GM21717 (cell line): ENCODE results near the gene CKM.
"Not testable (repeated sequence)": the region's sequence is repeated elsewhere in the genome, so short reads cannot be mapped to it uniquely, and the experiment has no call there.

Source experiments
- ATAC-seq: cut with Tn5 transposase; IDR thresholded peaks from one replicate; pipeline ENCODE4 v1.9.1; 2021; ENCODE audit warnings: mild to moderate bottlenecking, moderate library complexity; ENCODE audit not compliant: unreplicated experiment

Gene CKM

DNA sequence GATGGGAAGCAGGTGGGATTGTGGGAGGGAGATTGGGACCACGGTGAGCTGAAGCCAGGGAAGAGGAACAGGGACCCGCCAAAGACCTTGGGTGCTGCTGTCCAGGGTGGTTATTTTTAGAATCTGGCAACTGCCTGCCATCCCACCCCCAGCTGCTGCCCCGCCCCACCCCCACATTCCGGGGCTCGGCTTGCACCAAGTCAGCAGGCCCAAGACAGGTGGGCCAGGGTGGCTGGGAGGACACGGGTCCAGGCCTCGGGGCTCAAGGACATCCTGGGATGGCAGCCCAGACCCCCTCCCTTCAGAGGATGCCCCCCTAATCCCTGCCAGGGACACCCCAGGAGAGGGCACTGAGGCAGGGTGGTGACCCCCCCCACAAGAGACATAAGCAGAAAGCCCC, 827 bp downstream of the CKM start:
- ATAC-seq = no peak

DNA sequence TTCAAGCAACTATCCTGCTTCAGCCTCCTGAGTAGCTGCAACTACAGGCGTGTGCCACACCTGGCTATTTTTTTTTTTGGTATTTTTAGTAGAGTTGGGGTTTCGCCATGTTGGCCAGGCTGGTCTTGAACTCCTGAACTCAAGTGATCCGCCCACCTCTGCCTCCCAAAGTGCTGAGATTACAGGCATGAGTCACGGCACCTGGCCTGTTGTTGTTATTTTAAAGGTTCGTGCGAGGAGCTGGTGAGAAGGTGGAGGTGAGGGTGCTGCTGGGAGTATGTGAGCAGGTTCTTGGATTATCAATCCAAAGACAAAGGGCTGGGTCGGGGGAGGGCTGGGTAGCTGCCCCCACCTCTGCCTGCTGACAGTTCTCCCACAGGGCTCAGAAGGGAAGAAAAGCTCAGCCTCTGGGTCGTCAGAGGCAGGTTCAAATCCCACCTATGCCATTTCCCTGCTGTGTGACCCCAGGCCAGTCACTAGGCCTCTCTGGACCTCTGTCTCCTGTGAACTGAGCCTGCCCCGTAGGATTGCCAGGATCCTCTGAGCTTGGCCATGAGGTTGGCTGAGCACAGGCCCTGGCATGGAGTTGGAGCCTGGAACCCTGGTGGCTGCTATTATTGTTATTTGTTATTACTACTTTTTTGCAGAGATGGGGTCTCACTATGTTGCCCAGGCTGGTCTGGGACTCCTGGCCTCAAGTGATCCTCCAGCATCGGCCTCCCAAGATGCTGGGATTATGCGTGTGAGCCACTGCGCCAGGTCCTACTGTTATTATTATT, 1.5 kb downstream of the CKM start:
- no peak for ATAC-seq

DNA sequence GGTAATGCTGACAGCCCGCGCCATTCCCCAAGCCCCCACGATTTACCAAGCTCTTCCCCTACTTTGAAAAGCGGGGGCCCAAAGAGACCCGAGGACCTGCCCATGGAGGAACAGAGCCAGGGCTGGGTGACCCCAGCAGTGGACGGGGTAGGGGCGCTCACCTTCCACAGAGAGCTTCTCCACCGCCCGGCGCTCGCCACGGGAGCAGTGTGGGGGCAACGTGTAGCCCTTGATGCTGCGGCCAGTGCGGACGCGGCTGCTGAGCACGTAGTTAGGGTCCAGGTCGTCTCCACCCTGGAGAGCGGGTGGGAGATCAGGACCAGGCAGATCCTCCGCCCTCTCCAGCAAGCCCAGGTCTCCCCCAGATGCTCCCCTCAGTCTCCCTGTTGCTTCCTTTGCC, 7.4 kb downstream of the CKM start:
- ATAC-seq = no peak

DNA sequence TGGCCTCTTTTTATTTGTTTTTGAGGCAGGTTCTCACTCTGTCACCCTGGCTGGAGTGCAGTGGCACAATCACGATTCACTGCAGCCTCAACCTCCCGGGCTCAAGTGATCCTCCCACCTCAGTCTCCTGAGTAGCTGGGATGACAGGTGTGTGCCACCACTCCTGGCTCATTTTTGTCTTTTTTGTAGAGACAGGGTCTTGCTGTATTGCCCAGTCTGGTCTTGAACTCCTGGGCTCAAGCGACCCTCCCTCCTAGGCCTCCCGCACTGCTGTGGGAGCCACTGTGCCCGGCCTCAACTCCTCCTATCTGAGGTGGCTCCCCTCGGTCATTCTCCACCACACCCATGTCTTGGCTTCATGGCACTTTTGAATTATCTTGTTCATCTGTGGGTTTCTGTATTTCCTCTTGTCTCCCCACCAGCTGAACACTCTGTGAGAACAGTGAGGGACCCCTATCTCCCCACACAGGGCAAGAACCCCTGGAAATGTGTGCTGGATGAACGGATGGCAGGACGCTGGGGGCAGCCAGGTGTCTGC, 7.9 kb downstream of the CKM start:
- no peak for ATAC-seq

DNA sequence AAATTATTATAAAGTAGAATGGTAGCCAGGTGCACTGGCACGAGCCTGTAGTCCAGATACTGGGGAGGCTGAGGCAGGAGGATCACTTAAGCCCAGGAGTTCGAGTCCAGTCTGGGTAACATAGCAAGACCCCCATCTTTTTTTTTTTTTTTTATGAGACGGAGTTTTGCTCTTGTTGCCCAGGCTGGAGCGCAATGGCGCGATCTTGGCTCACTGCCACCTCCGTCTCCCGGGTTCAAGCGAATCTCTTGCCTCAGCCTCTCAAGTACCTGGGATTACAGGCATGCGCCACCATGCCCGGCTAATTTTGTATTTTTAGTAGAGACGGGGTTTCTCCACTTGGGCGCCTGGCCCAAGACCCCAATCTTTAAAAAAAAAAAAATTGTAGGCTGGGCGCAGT, 10.4 kb downstream of the CKM start:
- not testable (repeated sequence) for ATAC-seq

DNA sequence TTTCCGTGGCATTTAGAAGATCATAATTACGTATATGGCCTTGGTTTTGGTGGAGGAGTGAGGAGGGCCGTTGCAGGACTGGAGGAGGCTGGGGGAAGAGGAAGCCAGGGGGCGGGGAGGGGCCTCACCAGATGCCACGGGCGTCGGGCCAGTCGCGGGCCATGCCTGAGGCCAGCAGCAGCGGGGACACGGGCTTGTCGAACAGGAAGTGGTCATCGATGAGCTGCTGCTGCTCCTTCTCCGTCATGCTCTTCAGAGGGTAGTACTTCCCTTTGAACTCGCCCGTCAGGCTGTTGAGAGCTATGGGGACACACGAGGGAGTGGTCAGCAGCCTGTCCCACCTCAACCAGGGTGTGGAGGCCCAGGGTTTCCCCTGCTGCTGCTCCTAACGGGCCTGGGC, 11.1 kb downstream of the CKM start:
- ATAC-seq = no peak

DNA sequence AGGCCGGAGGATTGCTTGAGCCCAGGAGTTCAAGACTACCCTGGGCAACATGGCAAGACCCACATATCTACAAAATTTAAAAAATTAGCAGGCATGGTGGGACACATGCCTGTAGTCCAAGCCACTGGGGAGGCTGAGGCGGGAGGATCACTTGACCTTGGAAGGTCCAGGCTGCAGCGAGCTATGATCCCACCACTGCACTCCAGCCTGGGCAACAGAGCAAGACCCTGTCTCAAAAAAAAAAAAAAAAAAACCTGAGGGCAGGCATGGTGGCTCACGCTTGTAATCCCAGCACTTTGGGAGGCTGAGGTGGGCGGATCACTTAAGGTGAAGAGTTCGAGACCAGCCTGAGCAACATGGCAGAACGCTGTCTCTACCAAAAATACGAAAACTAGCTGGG, 13.4 kb downstream of the CKM start:
- not testable (repeated sequence) for ATAC-seq

DNA sequence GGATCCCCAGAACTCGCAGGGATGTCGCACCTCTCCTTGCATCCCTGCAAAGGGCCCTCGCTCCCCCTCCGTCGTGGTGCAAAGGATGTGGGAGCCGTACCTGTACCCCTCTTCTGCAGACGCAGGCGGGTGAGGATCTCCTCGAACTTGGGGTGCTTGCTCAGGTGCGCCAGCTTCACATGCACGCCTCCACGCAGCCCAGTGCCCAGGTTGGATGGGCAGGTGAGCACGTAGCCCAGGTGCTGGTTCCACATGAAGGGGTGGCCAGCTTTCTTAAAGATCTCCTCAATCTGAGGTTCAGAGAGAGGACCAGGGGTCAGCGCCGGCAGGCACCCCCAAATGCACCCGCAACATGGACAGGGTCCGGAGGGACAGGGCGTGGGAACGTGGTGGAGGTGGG, 15.3 kb downstream of the CKM start:
- ATAC-seq = no peak

DNA sequence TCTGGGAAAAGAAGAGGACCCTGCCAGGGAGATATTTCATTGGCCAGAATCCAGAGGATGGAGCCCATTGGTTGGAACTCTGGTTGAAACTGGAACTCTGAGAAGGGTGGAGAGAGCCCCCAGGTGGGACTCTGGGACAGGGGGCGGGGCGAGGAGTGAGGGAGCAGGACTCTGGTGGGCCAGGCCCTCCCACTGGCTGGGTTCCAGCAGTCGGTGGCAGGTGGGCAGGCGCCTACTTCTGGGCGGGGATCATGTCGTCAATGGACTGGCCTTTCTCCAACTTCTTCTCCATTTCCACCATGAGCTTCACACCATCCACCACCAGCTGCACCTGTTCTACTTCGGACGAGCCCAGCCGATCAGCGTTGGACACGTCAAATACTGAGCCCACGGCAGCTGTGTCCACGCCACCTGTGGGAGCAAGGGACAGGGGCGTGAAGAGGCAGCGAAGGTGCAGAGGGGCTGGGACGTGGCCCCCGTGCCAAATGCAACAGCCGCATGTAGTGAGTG, 16.1 kb downstream of the CKM start:
- no peak for ATAC-seq

DNA sequence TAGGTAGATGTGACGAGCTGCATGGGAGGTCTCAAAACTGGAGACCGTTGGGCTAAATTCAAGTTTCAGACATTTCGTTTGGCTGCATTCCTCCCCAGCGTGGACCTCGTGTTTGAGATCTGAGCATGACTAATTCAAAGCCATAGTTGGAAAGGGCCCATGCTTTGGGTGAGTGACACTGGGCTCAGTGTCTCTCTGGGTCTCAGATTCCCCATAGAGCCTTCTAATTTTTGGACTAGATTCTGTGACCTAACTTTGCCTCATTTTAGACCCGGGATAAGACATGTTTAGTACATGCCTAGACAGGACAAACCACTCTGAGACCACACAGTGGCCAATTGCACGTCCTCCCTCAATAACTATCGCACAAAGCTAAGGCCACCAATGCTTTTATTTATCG, 16.6 kb downstream of the CKM start:
- ATAC-seq = no peak

DNA sequence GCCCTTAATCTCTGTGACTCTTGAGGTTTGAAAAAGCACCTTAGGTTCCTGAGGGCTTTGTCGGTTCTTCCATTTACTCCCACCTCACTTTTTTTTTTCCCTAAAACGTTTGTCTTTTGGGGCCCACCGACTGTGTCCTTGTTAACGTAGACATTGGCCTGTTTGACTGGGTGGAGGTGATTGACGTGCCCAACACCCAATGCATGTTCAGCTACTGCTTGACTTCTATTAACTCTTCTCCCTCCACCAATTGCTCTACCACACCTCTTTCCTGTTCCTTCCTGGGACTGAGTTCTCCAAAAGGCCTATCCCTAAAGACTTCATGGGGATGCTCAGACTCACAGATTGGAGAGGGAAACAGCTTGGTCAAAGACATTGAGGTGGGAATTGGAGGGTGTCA, 17.3 kb downstream of the CKM start:
- ATAC-seq = no peak

DNA sequence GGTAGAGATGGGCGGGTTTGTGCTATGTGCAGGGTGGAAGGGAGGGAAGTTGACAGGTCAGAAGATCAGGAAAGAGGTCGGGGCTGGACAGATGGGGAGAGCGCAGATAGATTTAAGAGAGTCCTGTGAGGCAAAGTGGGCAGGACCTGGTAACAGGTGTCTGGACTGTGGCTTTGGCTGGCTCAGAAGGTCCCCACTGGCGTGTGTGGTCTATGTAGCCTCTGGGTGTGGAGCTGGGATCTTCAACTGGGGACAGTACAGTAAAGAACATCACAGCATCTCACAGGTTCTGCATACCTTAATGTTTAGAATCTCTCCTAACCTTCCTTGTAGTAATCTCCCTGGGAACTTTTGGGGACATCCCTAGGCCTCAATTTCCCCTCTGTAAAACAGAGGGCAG, 17.7 kb downstream of the CKM start:
- no peak for ATAC-seq

DNA sequence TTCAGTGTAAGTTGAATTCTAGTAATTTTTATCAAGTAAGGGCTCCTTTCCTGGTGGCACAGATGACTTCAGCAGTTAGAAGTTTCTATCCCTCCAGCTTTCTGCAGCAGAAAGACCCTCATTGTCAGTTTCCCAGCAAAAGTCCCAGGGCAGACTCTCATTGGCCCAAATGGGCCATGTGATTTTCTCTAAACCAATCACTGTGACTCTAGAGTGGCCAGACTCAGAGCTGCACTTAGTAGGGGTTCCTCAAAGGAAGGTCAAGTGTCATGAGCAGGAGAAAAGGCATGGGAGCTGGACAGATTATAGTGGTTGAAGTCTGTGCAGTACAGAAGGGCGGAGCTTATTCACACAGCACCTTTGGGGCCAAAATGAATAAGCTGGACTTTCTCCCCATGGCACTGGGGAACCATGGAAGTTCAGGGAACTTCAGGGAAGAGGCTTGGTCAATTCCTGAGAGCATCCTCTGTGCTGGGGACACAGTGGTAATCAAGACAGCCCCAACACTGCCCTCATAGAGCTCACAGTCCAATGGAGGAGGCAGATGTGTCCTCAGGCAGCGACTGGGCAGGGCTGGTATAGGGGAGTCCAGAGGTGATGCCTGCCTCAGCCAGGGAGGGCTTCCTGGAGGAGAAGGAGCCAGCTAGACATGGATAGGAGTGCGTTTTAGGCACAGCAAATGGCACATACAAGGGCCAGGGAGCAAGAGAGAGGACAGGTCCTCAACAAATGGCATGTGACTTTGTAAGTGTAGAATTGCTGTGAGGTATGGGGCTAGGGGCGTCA, 18.3 kb downstream of the CKM start:
- no peak for ATAC-seq

DNA sequence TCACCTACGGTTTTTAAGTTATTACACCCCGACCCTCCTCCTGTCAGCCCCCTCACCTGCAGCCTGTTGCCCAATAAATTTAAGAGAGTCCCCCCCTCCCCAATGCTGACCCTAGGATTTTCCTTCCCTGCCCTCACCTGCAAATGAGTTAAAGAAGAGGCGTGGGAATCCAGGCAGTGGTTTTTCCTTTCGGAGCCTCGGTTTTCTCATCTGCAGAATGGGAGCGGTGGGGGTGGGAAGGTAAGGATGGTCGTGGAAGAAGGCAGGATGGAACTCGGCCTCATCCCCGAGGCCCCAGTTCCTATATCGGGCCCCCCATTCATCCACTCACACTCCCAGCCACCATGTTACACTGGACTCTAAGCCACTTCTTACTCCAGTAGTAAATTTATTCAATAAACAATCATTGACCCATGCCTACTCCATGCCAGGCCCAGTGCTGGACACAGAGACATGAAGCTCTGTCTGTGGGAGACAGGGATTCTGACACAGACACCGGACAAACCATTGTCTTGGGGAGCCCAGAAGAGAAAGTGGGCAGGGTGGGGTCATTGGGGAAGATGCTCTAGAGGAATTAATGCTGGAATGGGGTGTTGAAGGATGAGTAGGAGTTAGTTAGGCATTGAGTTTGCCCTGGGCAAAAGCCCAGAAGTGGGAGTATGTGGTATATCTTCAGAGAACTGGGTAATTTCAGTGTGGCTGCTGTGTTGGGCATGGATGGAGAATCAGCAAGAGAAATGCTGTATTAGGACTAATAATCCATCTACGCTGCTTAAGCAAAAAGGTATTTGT, 19.2 kb downstream of the CKM start:
- ATAC-seq = no peak

DNA sequence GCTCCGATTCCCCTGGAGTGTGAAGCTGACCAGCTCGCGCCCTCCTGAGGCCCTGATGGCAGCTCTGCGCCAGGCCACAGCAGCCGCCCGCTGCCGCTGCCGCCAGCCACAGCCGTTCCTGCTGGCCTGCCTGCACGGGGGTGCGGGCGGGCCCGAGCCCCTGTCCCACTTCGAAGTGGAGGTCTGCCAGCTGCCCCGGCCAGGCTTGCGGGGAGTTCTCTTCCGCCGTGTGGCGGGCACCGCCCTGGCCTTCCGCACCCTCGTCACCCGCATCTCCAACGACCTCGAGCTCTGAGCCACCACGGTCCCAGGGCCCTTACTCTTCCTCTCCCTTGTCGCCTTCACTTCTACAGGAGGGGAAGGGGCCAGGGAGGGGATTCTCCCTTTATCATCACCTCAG, 20.3 kb downstream of the CKM start:
- no peak for ATAC-seq

DNA sequence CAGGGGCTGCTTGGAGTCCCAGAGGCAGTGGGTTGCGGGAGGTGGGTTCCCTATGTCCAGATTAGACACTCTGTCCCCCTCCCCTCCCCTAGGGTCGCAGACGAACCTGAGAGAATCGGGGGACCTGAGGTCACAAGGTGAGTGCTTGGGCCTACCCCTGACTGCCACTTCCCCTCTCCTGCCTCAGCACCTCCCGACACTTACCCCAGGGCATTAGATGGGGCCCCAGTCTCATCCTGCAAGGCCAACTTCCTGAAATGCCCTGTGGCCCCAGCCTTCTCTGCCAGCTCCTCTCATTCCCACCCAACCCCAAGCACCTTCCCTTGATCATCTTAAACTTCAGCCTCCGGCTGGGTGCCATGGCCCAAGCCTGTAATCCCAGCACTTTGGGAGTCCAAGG, 23.0 kb downstream of the CKM start:
- ATAC-seq = no peak

DNA sequence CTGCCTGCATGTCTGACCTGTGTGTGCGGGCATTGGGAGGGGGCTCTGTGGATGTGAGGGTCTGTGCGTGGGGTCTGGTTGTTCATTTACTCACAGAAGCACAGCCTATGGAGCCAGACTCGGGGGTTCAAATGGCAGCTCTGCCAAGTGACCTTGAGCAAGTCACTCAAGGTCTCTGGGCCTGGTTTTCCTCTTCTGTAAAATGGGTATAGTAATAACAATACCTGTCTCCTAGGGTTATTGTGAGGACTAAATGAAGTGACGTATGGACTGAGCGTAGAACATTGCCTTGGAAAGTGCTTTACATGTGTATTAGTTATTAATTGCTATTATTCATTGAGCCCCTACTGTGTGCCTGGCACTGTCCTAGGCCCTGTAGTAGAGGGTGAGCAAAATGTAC, 24.4 kb downstream of the CKM start:
- no peak for ATAC-seq

DNA sequence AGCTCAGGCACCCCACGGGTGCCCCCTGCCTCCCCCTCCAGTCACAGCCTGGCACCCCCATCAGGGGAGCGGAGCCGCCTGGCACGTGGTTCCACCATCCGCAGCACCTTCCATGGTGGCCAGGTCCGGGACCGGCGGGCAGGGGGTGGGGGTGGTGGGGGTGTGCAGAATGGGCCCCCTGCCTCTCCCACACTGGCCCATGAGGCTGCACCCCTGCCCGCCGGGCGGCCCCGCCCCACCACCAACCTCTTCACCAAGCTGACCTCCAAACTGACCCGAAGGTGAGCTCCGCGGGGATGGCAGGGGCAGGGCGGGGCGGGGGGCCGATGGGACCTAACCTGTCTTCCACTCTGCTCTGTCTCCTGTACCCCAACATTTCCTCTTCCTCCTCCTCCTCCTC, 25.0 kb downstream of the CKM start:
- ATAC-seq = no peak

DNA sequence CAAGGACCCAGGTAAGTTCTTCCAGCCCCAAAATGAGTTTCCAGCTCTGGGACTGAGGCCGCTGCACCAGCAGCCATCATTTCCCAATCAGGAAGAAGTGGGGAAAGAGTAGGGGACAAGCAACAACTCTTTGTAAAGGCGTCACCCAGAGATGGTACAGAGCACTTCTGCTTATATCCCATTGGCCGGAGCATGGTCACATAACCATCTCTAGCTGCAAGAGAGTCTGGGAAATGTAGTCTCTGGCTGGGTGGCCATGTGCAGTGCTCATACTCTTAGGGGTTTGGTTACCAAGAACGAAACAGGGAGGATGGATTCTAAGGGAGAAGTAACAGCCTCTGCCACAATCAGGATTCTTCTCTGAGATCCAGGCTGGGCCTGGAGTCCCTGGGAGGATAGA, 26.3 kb downstream of the CKM start:
- no peak for ATAC-seq

DNA sequence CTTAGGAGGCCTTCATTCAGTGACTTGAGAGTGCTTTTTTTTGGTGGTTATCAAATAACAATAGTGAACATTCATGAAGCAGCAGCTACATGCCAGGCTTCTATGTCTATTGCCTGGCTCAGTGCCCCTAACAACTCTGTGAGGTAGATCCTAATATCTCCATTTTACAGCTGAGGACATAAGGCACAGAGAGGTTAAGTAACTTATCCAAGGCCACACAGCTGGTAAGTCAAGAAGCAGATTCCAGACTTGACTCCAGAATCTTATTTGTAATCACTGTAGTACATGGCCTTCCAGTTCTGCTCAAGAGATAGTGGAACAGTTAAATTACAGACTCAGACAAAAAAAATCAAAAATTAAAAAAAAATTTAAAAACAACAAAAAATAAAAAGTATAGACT, 26.8 kb downstream of the CKM start:
- no peak for ATAC-seq

DNA sequence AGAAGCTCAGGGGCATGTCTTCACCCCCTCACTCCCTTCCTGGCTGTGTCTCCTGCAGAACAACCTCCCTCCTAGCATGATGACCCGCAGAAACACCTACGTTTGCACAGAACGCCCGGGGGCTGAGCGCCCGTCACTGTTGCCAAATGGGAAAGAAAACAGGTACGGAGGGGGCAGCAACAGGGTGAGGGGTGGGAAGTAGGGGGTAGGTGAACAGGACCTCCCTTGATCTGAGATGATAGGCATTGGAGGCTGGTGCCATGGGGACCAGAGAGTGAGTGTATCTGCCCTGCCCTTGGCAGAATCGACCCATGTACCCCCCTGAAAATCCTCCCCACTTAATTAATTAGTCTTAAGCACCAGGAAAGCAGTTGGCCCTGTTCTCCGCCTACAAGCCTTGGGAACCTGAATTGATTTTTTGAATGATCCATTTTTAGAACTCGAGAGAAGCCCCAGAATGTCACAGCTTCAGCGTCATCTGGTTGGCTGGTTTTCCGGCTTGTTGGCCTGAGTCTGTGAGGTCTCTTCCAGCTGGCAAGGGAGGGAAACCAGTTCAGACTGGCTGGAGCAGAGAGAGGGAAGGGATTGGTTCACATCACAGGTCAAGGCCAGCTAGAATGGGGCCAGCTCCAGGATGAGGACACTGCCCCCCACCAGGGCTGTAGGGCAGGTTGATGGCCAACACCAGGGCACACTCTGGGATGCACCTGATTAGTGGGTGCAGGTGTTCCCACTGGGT, 28.2 kb downstream of the CKM start:
- no peak for ATAC-seq
